Measurements from ENCODE around the gene FAM107A. TPM values are rescaled to one million over a fixed set of nuclear protein-coding genes. Genes with fewer than 3 reads are reported as not detected.

Gene FAM107A
- polyA plus RNA-seq, 1 donor (not counting 4 experiments of a cell fraction or from before 2014, with no cell fraction given) = not detected

DNA sequence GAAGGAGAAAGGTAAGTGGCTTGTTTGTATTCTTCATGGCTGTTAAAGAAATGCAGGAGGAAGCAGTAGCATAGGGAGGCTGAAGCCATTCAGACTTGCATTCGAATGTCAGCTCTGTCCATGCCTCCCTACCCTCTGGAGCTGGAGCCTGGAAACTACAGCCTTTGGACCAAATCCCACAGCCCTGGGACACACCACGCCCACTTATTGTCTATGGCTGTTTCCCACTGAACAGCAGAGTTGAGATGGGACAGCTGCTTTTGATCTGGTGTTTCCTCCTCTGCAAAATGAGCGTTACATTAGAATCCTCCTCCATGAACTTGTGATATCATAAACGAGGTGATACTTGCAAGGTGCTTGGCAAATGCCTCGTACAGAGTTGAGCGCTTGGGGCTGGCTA is 3.6 kb downstream of the FAM107A start:
- DNase-seq (ENCODE audit: low read depth, low spot score) = no peak
- no peaks in the 10 kb centered on the region for H4K20me1 ChIP-seq (ENCODE audit: control insufficient read depth, extremely low read depth, insufficient read depth, low read length)

DNA sequence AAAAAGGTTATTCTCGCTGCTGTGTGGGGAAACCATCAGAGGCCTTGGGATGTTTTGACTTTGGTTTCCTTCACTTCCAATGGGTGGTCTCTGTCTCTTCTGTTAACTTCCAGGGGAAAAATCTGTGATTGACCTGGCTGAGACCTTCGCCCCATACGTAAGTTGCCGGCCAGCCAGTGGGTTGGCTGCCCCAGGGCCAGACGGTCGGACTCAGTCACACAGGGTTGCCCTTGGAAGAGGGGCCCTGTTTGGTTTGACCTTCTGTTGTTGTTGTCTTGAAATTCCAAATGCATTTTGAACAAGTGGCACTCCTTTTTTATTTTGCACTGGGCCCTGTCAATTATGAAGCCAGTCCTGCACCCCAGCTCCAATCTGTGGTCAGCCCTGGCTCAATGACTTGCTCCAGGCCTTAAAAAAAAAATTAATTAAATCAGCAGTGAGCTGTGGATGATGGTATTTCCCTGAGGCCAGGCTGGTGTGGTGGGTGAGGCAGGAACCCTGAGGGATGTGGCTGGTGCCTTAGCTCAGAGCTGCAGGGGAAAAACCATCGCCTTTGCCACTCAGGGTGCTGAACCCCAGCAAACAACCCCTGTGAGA is 4.5 kb downstream of the FAM107A start:
- Histone ChIP-seq H3K9ac (ENCODE audit: control insufficient read depth, extremely low read depth, insufficient read depth, low read length) (no peak overlapping the region), H3K79me2 (ENCODE audit: control insufficient read depth, insufficient read depth, low read length) (no peaks in the 10 kb centered on the region), H3K4me2 (ENCODE audit: control insufficient read depth, extremely low read depth, insufficient read depth, low read depth, low read length) (no peak overlapping the region), H3K27ac (ENCODE audit: control insufficient read depth, insufficient read depth, low read length) (no peak overlapping the region), H3K27me3 (ENCODE audit: control insufficient read depth, extremely low read depth, insufficient read depth, low read length) (peaks cover 11% of the 10 kb centered on the region), H3K4me3 (ENCODE audit: control insufficient read depth in 2 of 3, extremely low read depth in 1 of 3, insufficient read depth in 2 of 3, low read depth in 1 of 3, low read length in 3 of 3) (no peak overlapping the region), H3K4me1 (ENCODE audit: control insufficient read depth, extremely low read depth, insufficient read depth, low read length) (no peaks in the 10 kb centered on the region), H3K36me3 (ENCODE audit: control insufficient read depth in 2 of 2, extremely low read depth in 1 of 2, insufficient read depth in 2 of 2, low read length in 2 of 2) (no peaks in the 10 kb centered on the region), H3K9me1 (ENCODE audit: control insufficient read depth, extremely low read depth, insufficient read depth, low read length) (no peaks in the 10 kb centered on the region), H4K20me1 (ENCODE audit: control insufficient read depth, extremely low read depth, insufficient read depth, low read length) (no peaks in the 10 kb centered on the region), H2AFZ (ENCODE audit: control insufficient read depth, low read length) (no peak overlapping the region), H3K9me3 (ENCODE audit: control insufficient read depth, low read depth, low read length) (no peaks in the 10 kb centered on the region)
- dilution Hi-C loops (cut with MboI; ENCODE audit: extremely low pct_ligation_motif_present, low sequenced_read_pairs) = no loop called here
- no peak for FAIRE-seq
- no peak for DNase-seq (ENCODE audit: low read depth, low spot score)
- TF ChIP-seq, protein P1, sequence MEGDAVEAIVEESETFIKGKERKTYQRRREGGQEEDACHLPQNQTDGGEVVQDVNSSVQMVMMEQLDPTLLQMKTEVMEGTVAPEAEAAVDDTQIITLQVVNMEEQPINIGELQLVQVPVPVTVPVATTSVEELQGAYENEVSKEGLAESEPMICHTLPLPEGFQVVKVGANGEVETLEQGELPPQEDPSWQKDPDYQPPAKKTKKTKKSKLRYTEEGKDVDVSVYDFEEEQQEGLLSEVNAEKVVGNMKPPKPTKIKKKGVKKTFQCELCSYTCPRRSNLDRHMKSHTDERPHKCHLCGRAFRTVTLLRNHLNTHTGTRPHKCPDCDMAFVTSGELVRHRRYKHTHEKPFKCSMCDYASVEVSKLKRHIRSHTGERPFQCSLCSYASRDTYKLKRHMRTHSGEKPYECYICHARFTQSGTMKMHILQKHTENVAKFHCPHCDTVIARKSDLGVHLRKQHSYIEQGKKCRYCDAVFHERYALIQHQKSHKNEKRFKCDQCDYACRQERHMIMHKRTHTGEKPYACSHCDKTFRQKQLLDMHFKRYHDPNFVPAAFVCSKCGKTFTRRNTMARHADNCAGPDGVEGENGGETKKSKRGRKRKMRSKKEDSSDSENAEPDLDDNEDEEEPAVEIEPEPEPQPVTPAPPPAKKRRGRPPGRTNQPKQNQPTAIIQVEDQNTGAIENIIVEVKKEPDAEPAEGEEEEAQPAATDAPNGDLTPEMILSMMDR (optimal IDR thresholded peaks at IDR 0.05 in 1 of 3, IDR thresholded peaks at IDR 0.05 in 1 of 3, conservative IDR thresholded peaks at IDR 0.05 in 1 of 3; ENCODE audit: extremely low read depth in 1 of 3, insufficient read depth in 2 of 3, low read length in 3 of 3) = no peak
- no peak for TF ChIP-seq EZH2 (IDR thresholded peaks at IDR 0.05; ENCODE audit: low read length)

More for the DNA sequence above, 3.6 kb downstream of the FAM107A start:
- H3K36me3 ChIP-seq (ENCODE audit: control insufficient read depth in 2 of 2, extremely low read depth in 1 of 2, insufficient read depth in 2 of 2, low read length in 2 of 2) = no peaks in the 10 kb centered on the region
- peaks cover 11% of the 10 kb centered on the region for H3K27me3 ChIP-seq (ENCODE audit: control insufficient read depth, extremely low read depth, insufficient read depth, low read length)
- H3K4me1 ChIP-seq (ENCODE audit: control insufficient read depth, extremely low read depth, insufficient read depth, low read length) = no peaks in the 10 kb centered on the region
- no peak for FAIRE-seq
- dilution Hi-C loops (cut with MboI; ENCODE audit: extremely low pct_ligation_motif_present, low sequenced_read_pairs) = no loop called here
- no peak overlapping the region for H3K4me2 ChIP-seq (ENCODE audit: control insufficient read depth, extremely low read depth, insufficient read depth, low read depth, low read length)
- no peak overlapping the region for H2AFZ ChIP-seq (ENCODE audit: control insufficient read depth, low read length)
- no peak overlapping the region for H3K9ac ChIP-seq (ENCODE audit: control insufficient read depth, extremely low read depth, insufficient read depth, low read length)
- no peaks in the 10 kb centered on the region for H3K9me1 ChIP-seq (ENCODE audit: control insufficient read depth, extremely low read depth, insufficient read depth, low read length)
- no peaks in the 10 kb centered on the region for H3K79me2 ChIP-seq (ENCODE audit: control insufficient read depth, insufficient read depth, low read length)
- no peaks in the 10 kb centered on the region for H3K9me3 ChIP-seq (ENCODE audit: control insufficient read depth, low read depth, low read length)
- no peak overlapping the region for H3K4me3 ChIP-seq (ENCODE audit: control insufficient read depth in 2 of 3, extremely low read depth in 1 of 3, insufficient read depth in 2 of 3, low read depth in 1 of 3, low read length in 3 of 3)
- TF ChIP-seq EZH2 (IDR thresholded peaks at IDR 0.05; ENCODE audit: low read length) = no peak
- TF ChIP-seq, protein P1 (optimal IDR thresholded peaks at IDR 0.05 in 1 of 3, IDR thresholded peaks at IDR 0.05 in 1 of 3, conservative IDR thresholded peaks at IDR 0.05 in 1 of 3; ENCODE audit: extremely low read depth in 1 of 3, insufficient read depth in 2 of 3, low read length in 3 of 3) = no peak
- no peak overlapping the region for H3K27ac ChIP-seq (ENCODE audit: control insufficient read depth, insufficient read depth, low read length)
